ENCODE data around the gene CDKN2D.
"Not testable (repeated sequence)": the region's sequence is repeated elsewhere in the genome, so short reads cannot be mapped to it uniquely, and the experiment has no call there.

Gene CDKN2D

DNA sequence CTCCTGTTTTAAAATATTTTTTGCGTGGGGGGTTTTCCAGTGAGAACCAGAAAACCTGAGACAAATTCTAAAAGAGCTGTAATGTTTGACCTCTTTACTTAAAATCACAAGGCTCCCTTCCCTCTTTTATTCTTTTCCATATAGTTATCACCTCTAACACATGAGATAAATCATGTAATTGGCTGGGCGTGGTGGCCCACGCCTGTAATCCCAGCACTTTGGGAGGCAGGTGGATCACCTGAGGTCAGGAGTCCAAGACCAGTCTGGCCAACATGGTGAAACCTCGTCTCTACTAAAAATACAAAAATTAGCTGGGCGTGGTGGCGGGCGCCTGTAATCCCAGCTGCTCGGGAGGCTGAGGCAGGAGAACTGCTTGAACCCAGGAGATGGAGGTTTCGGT is 17.8 kb downstream of the CDKN2D start:
- not testable (repeated sequence) for H3K4me3 ChIP-seq (ENCODE audit: low read length); DNase-seq (ENCODE audit: low read depth, low spot score); H3K27me3 ChIP-seq (ENCODE audit: control insufficient read depth, insufficient read depth, low read length); H3K27ac ChIP-seq (ENCODE audit: low read length); H3K9me3 ChIP-seq (ENCODE audit: control insufficient read depth, insufficient read depth, low read length); H3K4me1 ChIP-seq (ENCODE audit: control insufficient read depth, insufficient read depth, low read length)
- peaks cover 42% of the 10 kb centered on the region for H3K36me3 ChIP-seq (ENCODE audit: control insufficient read depth, insufficient read depth, low read length)
- WGBS (ENCODE audit: insufficient coverage, insufficient read length), result no CpG with 5 or more reads among the region's 9 CpGs

GRCh38 chr19:10550336-10550735 is 18.4 kb downstream of the CDKN2D start:
- WGBS (ENCODE audit: insufficient coverage, insufficient read length), result no CpG with 5 or more reads among the region's 6 CpGs
- DNase-seq (ENCODE audit: low read depth, low spot score), result no peak
- Histone ChIP-seq H3K4me1 (ENCODE audit: control insufficient read depth, insufficient read depth, low read length) (no peaks in the 10 kb centered on the region), H3K9me3 (ENCODE audit: control insufficient read depth, insufficient read depth, low read length) (no peaks in the 10 kb centered on the region), H3K27me3 (ENCODE audit: control insufficient read depth, insufficient read depth, low read length) (no peaks in the 10 kb centered on the region), H3K36me3 (ENCODE audit: control insufficient read depth, insufficient read depth, low read length) (peaks cover 37% of the 10 kb centered on the region), H3K27ac (ENCODE audit: low read length) (no peak overlapping the region), H3K4me3 (ENCODE audit: low read length) (no peak overlapping the region)

GRCh38 chr19:10549733-10550132 is 19.0 kb downstream of the CDKN2D start:
- peaks cover 33% of the 10 kb centered on the region for H3K36me3 ChIP-seq (ENCODE audit: control insufficient read depth, insufficient read depth, low read length)
- no peaks in the 10 kb centered on the region for H3K9me3 ChIP-seq (ENCODE audit: control insufficient read depth, insufficient read depth, low read length)
- no peak overlapping the region for H3K27ac ChIP-seq (ENCODE audit: low read length)
- no peaks in the 10 kb centered on the region for H3K27me3 ChIP-seq (ENCODE audit: control insufficient read depth, insufficient read depth, low read length)
- H3K4me3 ChIP-seq (ENCODE audit: low read length), result no peak overlapping the region
- WGBS (ENCODE audit: insufficient coverage, insufficient read length), result no CpG with 5 or more reads among the region's 7 CpGs
- H3K4me1 ChIP-seq (ENCODE audit: control insufficient read depth, insufficient read depth, low read length), result peaks cover under 1% of the 10 kb centered on the region; the same call in 1 of the 2 replicates
- DNase-seq (ENCODE audit: low read depth, low spot score), result no peak

DNA sequence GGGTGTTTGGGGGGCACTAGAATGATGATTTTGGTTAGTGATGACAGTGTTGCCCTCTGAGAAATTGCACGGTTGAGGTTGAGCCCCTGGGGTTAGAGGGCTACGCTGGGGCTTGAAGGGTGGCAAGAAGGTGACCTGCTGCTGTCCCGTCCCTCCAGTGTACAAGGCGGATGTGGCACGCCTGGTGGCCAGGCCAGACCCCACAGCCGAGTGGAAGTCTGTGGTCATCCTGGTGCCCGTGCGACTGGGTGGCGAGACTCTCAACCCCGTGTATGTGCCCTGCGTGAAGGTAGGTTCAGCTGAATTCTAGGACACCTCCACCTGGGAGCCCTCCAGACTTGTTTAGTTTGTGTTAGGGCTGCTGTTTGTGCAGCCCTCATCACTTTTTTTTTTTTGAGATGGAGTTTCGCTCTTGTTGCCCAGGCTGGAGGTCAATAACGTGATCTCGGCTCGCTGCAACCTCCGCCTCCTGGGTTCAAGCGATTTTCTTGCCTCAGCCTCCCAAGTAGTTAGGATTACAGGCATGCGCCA is 20.0 kb downstream of the CDKN2D start:
- Histone ChIP-seq H3K36me3 (ENCODE audit: control insufficient read depth, insufficient read depth, low read length) (peaks cover 25% of the 10 kb centered on the region), H3K4me1 (ENCODE audit: control insufficient read depth, insufficient read depth, low read length) (peaks cover 4% of the 10 kb centered on the region; the same call in 1 of the 2 replicates), H3K27me3 (ENCODE audit: control insufficient read depth, insufficient read depth, low read length) (no peaks in the 10 kb centered on the region), H3K4me3 (ENCODE audit: low read length) (no peak overlapping the region), H3K9me3 (ENCODE audit: control insufficient read depth, insufficient read depth, low read length) (no peaks in the 10 kb centered on the region), H3K27ac (ENCODE audit: low read length) (no peak overlapping the region)
- DNase-seq (ENCODE audit: low read depth, low spot score), result no peak
- no CpG with 5 or more reads among the region's 18 CpGs for WGBS (ENCODE audit: insufficient coverage, insufficient read length)

DNA sequence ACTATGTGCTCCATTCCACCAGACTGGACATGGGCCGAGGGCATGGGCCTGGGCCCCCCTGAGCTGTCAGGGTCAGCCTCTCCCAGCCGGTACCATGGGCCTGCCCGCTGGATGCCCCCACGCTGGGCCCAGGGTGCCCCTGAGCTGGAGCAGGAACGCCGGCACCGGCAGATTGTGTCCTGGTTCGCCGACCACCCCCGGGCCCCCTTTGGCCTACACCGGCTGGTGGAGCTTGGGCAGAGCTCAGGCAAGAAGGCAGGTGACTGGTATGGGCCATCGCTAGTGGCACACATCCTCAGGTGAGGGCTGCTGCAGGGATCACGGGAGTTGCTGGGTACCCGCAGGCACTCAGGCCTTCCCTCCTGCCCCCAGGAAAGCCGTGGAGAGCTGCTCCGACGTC is 22.0 kb downstream of the CDKN2D start:
- WGBS (ENCODE audit: insufficient coverage, insufficient read length), result no CpG with 5 or more reads among the region's 17 CpGs

GRCh38 chr19:10544753-10545251 is 24.0 kb downstream of the CDKN2D start:
- WGBS (ENCODE audit: insufficient coverage, insufficient read length), result no CpG with 5 or more reads among the region's 23 CpGs
- H3K36me3 ChIP-seq (ENCODE audit: control insufficient read depth, insufficient read depth, low read length), result peaks cover 15% of the 10 kb centered on the region
- no peak overlapping the region for H3K27ac ChIP-seq (ENCODE audit: low read length)
- no peaks in the 10 kb centered on the region for H3K9me3 ChIP-seq (ENCODE audit: control insufficient read depth, insufficient read depth, low read length)
- no peak for DNase-seq (ENCODE audit: low read depth, low spot score)
- no peaks in the 10 kb centered on the region for H3K27me3 ChIP-seq (ENCODE audit: control insufficient read depth, insufficient read depth, low read length)
- H3K4me3 ChIP-seq (ENCODE audit: low read length), result peak overlapping the region; percentile 98; the same call in 1 of the 2 replicates
- H3K4me1 ChIP-seq (ENCODE audit: control insufficient read depth, insufficient read depth, low read length), result peaks cover 4% of the 10 kb centered on the region; the same call in 1 of the 2 replicates

More for the DNA sequence above, 22.0 kb downstream of the CDKN2D start:
- Histone ChIP-seq H3K36me3 (ENCODE audit: control insufficient read depth, insufficient read depth, low read length) (peaks cover 15% of the 10 kb centered on the region), H3K9me3 (ENCODE audit: control insufficient read depth, insufficient read depth, low read length) (no peaks in the 10 kb centered on the region), H3K4me3 (ENCODE audit: low read length) (no peak overlapping the region), H3K27me3 (ENCODE audit: control insufficient read depth, insufficient read depth, low read length) (no peaks in the 10 kb centered on the region), H3K27ac (ENCODE audit: low read length) (no peak overlapping the region), H3K4me1 (ENCODE audit: control insufficient read depth, insufficient read depth, low read length) (peaks cover 4% of the 10 kb centered on the region; the same call in 1 of the 2 replicates)
- DNase-seq (ENCODE audit: low read depth, low spot score), result no peak

DNA sequence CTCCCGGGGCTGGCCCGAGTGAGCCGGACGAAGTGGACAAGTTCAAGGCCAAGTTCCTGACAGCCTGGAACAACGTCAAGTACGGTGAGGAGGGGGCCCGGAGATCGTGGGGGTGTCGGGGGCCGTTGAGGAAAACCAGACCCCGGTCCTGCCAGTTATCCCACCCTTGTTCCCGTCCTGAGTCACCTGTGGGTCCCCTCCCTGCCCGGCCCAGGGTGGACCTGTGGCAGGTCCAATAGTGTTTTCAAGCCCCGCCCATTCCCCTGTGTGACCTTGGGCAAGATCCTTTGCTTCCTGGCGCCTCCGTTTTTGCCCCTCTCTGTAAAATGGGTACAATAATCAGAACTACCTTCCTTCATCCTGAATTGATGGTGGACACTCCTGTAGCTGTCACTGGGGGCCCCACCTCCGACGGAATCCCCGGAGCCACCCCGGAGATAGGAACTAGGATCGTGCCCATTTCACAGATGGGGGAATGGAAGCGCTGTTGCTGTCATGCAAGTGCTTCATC is 24.5 kb downstream of the CDKN2D start:
- H3K4me3 ChIP-seq (ENCODE audit: low read length), result peak overlapping the region; percentile 98
- H3K4me1 ChIP-seq (ENCODE audit: control insufficient read depth, insufficient read depth, low read length), result peaks cover 4% of the 10 kb centered on the region; the same call in 1 of the 2 replicates
- peaks cover 15% of the 10 kb centered on the region for H3K36me3 ChIP-seq (ENCODE audit: control insufficient read depth, insufficient read depth, low read length)
- no CpG with 5 or more reads among the region's 22 CpGs for WGBS (ENCODE audit: insufficient coverage, insufficient read length)
- no peak overlapping the region for H3K27ac ChIP-seq (ENCODE audit: low read length)
- no peaks in the 10 kb centered on the region for H3K9me3 ChIP-seq (ENCODE audit: control insufficient read depth, insufficient read depth, low read length)
- DNase-seq (ENCODE audit: low read depth, low spot score), result no peak
- H3K27me3 ChIP-seq (ENCODE audit: control insufficient read depth, insufficient read depth, low read length), result no peaks in the 10 kb centered on the region

- Histone ChIP-seq H3K4me3 (ENCODE audit: low read length) (peak within 1 kb of the TSS; percentile 98), H3K4me1 (ENCODE audit: control insufficient read depth, insufficient read depth, low read length) (peaks cover 4% of the 10 kb centered on the region; the same call in 1 of the 2 replicates), H3K36me3 (ENCODE audit: control insufficient read depth, insufficient read depth, low read length) (peaks cover 10% of the 10 kb centered on the region), H3K27ac (ENCODE audit: low read length) (no peak within 1 kb of the TSS), H3K9me3 (ENCODE audit: control insufficient read depth, insufficient read depth, low read length) (no peaks in the 10 kb centered on the region), H3K27me3 (ENCODE audit: control insufficient read depth, insufficient read depth, low read length) (no peaks in the 10 kb centered on the region)
- no peak for DNase-seq (ENCODE audit: low read depth, low spot score)
- WGBS (ENCODE audit: insufficient coverage, insufficient read length), result no CpG with 5 or more reads among the region's 79 CpGs
Observed at GRCh38 chr19:10543420-10544241, 25.1 kb downstream of the CDKN2D start, which contains the start of gene ATG4D. Gene ATG4D (plus strand): TSS chr19:10543904. CDS start chr19:10544091, 187 bp downstream.

DNA sequence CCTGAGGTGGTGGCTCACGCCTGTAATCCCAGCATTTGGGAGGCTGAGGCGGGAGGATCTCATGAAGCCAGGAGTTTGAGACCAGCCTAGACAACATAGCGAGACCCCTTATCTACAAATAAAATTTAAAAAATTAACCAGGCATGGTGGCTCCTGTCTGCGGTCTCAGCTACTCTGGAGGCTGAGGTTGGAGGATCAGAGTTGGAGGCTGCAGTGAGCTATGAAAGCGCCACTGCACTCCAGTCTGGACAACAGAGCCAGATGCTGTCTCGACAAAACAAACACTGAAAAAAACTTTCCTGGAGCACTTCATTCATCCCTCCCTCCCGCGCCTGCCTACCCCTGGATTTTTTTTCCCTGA is 25.7 kb downstream of the CDKN2D start:
- Histone ChIP-seq H3K27me3 (ENCODE audit: control insufficient read depth, insufficient read depth, low read length) (no peaks in the 10 kb centered on the region), H3K4me1 (ENCODE audit: control insufficient read depth, insufficient read depth, low read length) (peaks cover 4% of the 10 kb centered on the region; the same call in 1 of the 2 replicates), H3K36me3 (ENCODE audit: control insufficient read depth, insufficient read depth, low read length) (peaks cover 6% of the 10 kb centered on the region), H3K9me3 (ENCODE audit: control insufficient read depth, insufficient read depth, low read length) (no peaks in the 10 kb centered on the region), H3K4me3 (ENCODE audit: low read length) (peak overlapping the region; percentile 98; the same call in 1 of the 2 replicates), H3K27ac (ENCODE audit: low read length) (no peak overlapping the region)
- WGBS (ENCODE audit: insufficient coverage, insufficient read length), result no CpG with 5 or more reads among the region's 8 CpGs
- DNase-seq (ENCODE audit: low read depth, low spot score), result no peak

DNA sequence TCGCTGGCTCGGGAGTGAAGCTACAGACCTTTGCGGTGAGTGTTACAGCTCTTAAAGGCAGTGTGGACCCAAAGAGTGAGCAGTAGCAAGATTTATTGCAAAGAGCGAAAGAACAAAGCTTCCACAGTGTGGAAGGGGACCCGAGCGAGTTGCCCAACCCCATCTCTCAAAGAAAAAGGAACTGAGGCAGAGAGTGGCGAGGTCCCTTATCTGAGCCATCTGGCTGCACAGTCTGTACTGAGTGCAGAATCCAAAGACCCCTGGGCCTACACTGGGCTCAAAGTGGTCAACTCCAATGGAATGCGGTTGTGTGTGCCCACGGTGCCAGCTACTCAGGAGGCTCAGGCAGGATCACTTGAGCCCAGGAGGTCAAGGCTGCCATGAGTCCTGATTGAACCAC is 29.8 kb downstream of the CDKN2D start:
- not testable (repeated sequence) for H3K27me3 ChIP-seq (ENCODE audit: control insufficient read depth, insufficient read depth, low read length)

More for the DNA sequence above, 29.8 kb downstream of the CDKN2D start:
- no CpG with 5 or more reads among the region's 9 CpGs for WGBS (ENCODE audit: insufficient coverage, insufficient read length)
- not testable (repeated sequence) for H3K4me1 ChIP-seq (ENCODE audit: control insufficient read depth, insufficient read depth, low read length); H3K36me3 ChIP-seq (ENCODE audit: control insufficient read depth, insufficient read depth, low read length); H3K4me3 ChIP-seq (ENCODE audit: low read length); DNase-seq (ENCODE audit: low read depth, low spot score); H3K9me3 ChIP-seq (ENCODE audit: control insufficient read depth, insufficient read depth, low read length); H3K27ac ChIP-seq (ENCODE audit: low read length)

Data from iPS DF 6.9 (cell line).